Transverse colon (tissue), 4 donors: ENCODE results near the gene CEP41. TPM values are rescaled to one million over a fixed set of nuclear protein-coding genes. Genes with fewer than 3 reads are reported as not detected.

ENCODE experiments used
- DNase-seq: peaks from one replicate; pipeline ENCODE4 v3.0.0-alpha.2; 2019
- H3K27ac ChIP-seq, 4 donors: fragments of 200-600 bp; sonication (generic); 2 replicates each; pipeline ENCODE4 v1.5.1; 2016 to 2018; ENCODE audit warnings: inconsistent platforms in 4 of 4
- H3K27me3 ChIP-seq: fragments of 200-600 bp; sonication (generic); 2 replicates; pipeline ENCODE4 v1.5.1; 2017; ENCODE audit warnings: inconsistent platforms
- H3K36me3 ChIP-seq, 4 donors: fragments of 200-600 bp; sonication (generic); 2 replicates each; pipeline ENCODE4 v1.5.1; 2017 to 2019; ENCODE audit warnings: inconsistent platforms in 4 of 4
- H3K4me1 ChIP-seq, 4 donors: fragments of 200-600 bp; sonication (generic); 2 replicates each; pipeline ENCODE4 v1.5.1; 2017 to 2020; ENCODE audit warnings: inconsistent platforms in 4 of 4
- H3K4me3 ChIP-seq, 4 donors: fragments of 200-600 bp; sonication (generic); 1 replicate in 1 of 4; 2 replicates in 3 of 4; pipeline versions ENCODE4 v1.5.1 to v1.6.1; 2017 to 2019; ENCODE audit warnings: inconsistent platforms in 4 of 4
- H3K9me3 ChIP-seq, 2 donors: fragments of 200-600 bp; sonication (generic); 2 replicates each; pipeline ENCODE4 v1.5.1; 2017 to 2019; ENCODE audit warnings: inconsistent platforms in 2 of 2
- EP300 ChIP-seq: sonication (generic); formaldehyde crosslinking; IDR thresholded peaks from one replicate; pipeline ENCODE4 v1.6.1; 2017; ENCODE audit warnings: antibody characterized with exemption, low read depth
- POLR2A ChIP-seq: fragments of 450-650 bp; IDR thresholded peaks from one replicate; pipeline ENCODE4 v1.6.1; 2016; ENCODE audit warnings: antibody characterized with exemption, mild to moderate bottlenecking, moderate library complexity
- POLR2AphosphoS5 ChIP-seq, 3 donors: sonication (generic); formaldehyde crosslinking; IDR thresholded peaks; one replicate each; pipeline ENCODE4 v1.6.1; 2016; ENCODE audit warnings: antibody characterized with exemption in 3 of 3
- WGBS, 2 donors: methylation state at CpG; one replicate each; pipeline ENCODE4 v1.1.5; 2018; ENCODE audit warnings: low coverage in 1 of 2; 5-methylcytosine and 5-hydroxymethylcytosine counted together
- in situ Hi-C, 4 donors: fragments of 200-750 bp; cut with MboI; loops; one replicate each; pipeline versions ENCODE4 v1.15.0 to v1.15.1; 2017; ENCODE audit warnings: low sequenced_read_pairs in 3 of 4, low pct_ligation_motif_present in 1 of 4, low pct_unique_long_range_greater_than_20kb in 1 of 4
- intact Hi-C: fragments of 100-400 bp; cut with DNase I; formaldehyde crosslinking; loops from one replicate; pipeline ENCODE4 v1.15.1; 2023; ENCODE audit warnings: low total_unique reads
- total RNA-seq, 4 donors: library from RNA; depleted of rRNA; stranded (reverse); fragments of >200 nt; gene quantifications; one replicate each; pipeline ENCODE4 v1.1.0, GENCODE V29; 2016
- TF ChIP-seq, protein P1 (sequence below), 5 experiments: fragments of 200-600 bp in 3 of 5; fragments of 450-650 bp in 2 of 5; sonication (generic) in 3 of 5; IDR thresholded peaks; 1 replicate in 2 of 5; 2 replicates in 3 of 5; pipeline ENCODE4 v1.5.1; 2016 to 2017; ENCODE audit warnings: antibody characterized with exemption in 5 of 5, inconsistent platforms in 3 of 5, mild to moderate bottlenecking in 2 of 5, moderate library complexity in 1 of 5

The CEP41 gene
- total RNA-seq, 4 donors from 2014 or later = 0.75 to 4.8 (median 2.7) TPM; not detected in 1

DNA sequence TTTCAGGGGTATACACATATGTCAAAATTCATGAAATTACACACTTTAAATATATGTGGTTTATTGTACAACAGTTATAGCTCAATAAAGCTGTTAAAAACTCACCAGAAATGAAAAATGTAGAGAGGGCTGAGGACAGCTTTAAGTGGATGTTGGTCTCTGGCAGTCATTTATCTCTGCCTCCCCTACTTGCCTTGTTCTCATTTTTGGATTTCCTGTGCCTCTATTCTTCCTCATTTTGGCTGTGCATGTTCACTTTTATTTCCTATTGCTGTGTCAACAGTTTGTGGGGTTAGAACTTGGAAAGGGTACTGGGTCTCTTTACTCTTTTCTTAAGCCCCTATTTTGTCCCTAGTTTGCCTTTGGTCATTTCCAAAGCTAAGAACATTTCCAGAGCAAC lies 32.5 kb upstream of the CEP41 start:
- H3K36me3 ChIP-seq = no peaks in the 10 kb centered on the region
- peak overlapping the region in 1 of 4 donors; percentile 9 for H3K27ac ChIP-seq
- no peak for DNase-seq
- peaks cover 0 to under 1% of the 10 kb centered on the region in 2 donors for H3K9me3 ChIP-seq
- TF ChIP-seq EP300 = no peak
- TF ChIP-seq, protein P1, sequence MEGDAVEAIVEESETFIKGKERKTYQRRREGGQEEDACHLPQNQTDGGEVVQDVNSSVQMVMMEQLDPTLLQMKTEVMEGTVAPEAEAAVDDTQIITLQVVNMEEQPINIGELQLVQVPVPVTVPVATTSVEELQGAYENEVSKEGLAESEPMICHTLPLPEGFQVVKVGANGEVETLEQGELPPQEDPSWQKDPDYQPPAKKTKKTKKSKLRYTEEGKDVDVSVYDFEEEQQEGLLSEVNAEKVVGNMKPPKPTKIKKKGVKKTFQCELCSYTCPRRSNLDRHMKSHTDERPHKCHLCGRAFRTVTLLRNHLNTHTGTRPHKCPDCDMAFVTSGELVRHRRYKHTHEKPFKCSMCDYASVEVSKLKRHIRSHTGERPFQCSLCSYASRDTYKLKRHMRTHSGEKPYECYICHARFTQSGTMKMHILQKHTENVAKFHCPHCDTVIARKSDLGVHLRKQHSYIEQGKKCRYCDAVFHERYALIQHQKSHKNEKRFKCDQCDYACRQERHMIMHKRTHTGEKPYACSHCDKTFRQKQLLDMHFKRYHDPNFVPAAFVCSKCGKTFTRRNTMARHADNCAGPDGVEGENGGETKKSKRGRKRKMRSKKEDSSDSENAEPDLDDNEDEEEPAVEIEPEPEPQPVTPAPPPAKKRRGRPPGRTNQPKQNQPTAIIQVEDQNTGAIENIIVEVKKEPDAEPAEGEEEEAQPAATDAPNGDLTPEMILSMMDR (IDR thresholded peaks at IDR 0.05) = no peak
- TF ChIP-seq POLR2A = no peak
- no peak for TF ChIP-seq POLR2AphosphoS5 (IDR thresholded peaks at IDR 0.05)
- intact Hi-C loops (no loop called here), in situ Hi-C loops (no loop called here)
- no peak overlapping the region for H3K4me3 ChIP-seq
- no peaks in the 10 kb centered on the region for H3K4me1 ChIP-seq
- H3K27me3 ChIP-seq = no peaks in the 10 kb centered on the region

DNA sequence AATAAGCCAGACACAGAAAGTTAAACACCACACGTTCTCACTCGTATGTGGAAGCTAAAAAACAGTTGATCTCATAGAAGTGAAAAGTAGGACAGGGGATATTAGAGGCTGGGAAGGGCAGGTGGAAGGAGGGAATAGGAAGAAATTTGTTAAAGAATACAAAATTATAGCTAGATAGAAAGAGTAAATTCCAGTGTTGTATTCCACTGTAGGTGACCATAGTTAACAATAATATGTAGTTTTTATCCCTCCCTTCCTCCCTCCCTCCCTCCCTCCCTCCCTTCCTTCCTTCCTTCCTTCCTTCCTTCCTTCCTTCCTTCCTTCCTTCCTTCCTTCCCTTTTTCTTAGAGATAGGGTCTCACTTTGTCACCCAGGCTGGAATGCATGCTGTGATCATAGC lies 31.2 kb upstream of the CEP41 start:
- 77% methylated on average over 2 of the region's 2 CpGs for WGBS, 2 donors
- Histone ChIP-seq H3K36me3 (no peaks in the 10 kb centered on the region), H3K9me3 (no peaks in the 10 kb centered on the region), H3K4me3 (no peak overlapping the region), H3K27me3 (no peaks in the 10 kb centered on the region), H3K4me1 (no peaks in the 10 kb centered on the region), H3K27ac (no peak overlapping the region)
- no peak for DNase-seq
- intact Hi-C loops = no loop called here
- in situ Hi-C loops = no loop called here
- TF ChIP-seq POLR2A (no peak), EP300 (no peak)
- TF ChIP-seq, protein P1 (IDR thresholded peaks at IDR 0.05) = no peak

DNA sequence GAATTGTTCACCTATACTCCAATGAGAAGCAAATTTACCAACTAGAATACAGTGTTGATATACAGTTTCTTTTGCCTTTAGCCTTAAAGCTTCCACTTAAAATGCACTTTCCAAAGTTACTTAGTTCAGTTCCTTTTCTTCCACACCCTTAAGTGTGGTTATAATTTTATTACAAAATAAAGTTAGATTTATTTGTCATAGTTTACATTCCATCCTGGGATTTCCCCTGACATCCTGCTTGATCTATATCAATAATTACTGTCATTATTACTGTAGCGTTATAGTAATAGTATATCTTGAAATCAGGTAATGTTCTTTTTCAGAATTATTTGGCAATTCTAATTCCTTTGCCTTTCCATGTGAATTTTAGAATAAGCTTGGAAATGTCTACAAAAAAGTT lies 27.8 kb upstream of the CEP41 start:
- no peak for DNase-seq
- peaks cover 0 to 3% (median 0%) of the 10 kb centered on the region in 4 donors for H3K4me1 ChIP-seq
- TF ChIP-seq, protein P1 (IDR thresholded peaks at IDR 0.05) = no peak
- TF ChIP-seq POLR2A (no peak), POLR2AphosphoS5 (IDR thresholded peaks at IDR 0.05) (no peak), EP300 (no peak)
- intact Hi-C loops (no loop called here), in situ Hi-C loops (no loop called here)
- no peak overlapping the region for H3K4me3 ChIP-seq
- WGBS, 2 donors = 84 to 92% methylated on average over 1 of the region's 1 CpG
- no peak overlapping the region for H3K27ac ChIP-seq
- no peaks in the 10 kb centered on the region for H3K27me3 ChIP-seq
- no peaks in the 10 kb centered on the region for H3K36me3 ChIP-seq
- H3K9me3 ChIP-seq = no peaks in the 10 kb centered on the region

DNA sequence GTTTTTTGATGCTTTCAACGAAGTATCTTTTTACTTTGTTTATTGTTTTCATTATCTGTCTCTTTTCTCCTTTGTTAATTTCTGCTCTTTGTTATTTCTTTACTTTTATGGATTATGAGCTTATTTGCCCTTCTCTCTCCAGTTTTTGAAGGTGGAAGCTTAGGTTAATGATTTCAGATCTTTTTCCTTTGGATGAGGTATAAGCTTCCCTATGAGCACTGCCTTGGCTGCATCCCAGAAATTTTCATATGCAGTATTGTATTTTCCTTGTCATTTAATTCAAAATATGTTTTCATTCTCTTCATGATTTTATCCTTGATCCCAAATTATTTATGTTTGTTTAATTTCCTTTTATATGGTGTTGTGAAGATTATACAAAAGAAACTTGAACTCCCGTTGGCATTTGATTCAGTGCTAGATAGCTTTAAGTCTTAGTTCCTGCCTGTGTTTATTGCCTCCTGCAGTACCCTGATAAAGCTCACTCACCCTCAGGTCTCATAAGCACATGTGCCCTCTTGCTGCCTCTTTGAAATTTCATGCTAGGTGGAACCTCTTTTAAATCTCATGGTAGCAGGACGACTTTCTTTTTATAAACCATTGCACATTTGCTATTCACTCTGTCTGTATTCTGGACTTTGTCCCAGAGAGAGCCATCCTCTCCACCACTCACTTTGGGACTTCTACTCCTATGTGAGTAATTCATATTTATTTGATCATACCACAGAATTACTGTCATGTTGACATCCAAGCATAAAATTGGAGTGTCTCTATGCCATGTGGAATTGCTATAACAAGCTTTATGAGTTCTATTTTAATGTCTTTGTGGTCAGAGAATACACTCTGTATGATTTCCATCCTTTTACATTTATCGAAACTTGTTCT lies 23.0 kb upstream of the CEP41 start:
- DNase-seq = no peak
- 35 to 39% methylated on average over 4 of the region's 4 CpGs for WGBS, 2 donors
- intact Hi-C loops = no loop called here
- no peaks in the 10 kb centered on the region for H3K27me3 ChIP-seq
- no peaks in the 10 kb centered on the region for H3K36me3 ChIP-seq
- H3K4me1 ChIP-seq = peaks cover 0 to 9% (median 0%) of the 10 kb centered on the region in 4 donors
- no peak for TF ChIP-seq POLR2A
- TF ChIP-seq POLR2AphosphoS5 (IDR thresholded peaks at IDR 0.05) = no peak
- no peak for TF ChIP-seq EP300
- TF ChIP-seq, protein P1 (IDR thresholded peaks at IDR 0.05) = no peak
- in situ Hi-C loops = no loop called here
- peak overlapping the region in 2 of 4 donors; percentile 2 to 27 for H3K27ac ChIP-seq
- H3K4me3 ChIP-seq = no peak overlapping the region
- H3K9me3 ChIP-seq = peaks cover 7 to 10% of the 10 kb centered on the region in 2 donors
